COR-L47 (cell line): ENCODE data around the gene C3orf52.
A peak's percentile ranks its signal among the peaks of the same experiment; 100 is the strongest.

Source experiments
- DNase-seq: peaks from one replicate; lab custom pipeline; 2025; lab: John Stamatoyannopoulos, UW

Gene C3orf52

DNA sequence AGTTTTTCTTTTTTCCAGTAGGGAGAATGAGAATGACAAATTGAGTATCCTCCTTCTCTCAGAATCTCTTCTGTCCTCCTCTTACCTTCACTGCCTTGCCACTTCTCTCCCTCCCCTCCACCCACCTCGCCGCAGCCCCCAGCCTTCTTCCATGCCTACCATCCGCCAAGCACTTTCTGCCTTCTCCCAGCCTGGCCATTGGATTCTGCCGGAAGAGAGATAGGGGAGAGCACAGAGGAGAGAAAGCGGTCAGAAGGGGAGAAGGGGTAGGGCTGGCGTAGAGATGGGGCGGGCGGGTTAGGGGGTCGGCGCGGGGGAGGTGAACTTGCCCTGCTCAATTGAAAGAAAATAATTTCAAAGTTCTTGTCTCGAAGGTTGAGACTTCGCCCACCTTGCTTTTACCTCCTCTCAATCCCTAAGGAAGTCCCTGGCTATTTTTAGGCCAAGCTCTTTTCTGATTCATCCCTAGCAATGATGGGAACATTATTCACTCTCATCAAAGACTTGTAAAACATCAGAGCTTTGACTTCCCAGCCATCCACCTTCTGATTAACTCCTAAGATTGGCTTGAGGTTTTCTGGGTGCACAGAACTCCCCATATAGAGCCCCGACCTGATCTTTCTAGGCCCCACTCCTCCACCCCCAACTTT, 811 bp downstream of the C3orf52 start:
- no peak for DNase-seq

DNA sequence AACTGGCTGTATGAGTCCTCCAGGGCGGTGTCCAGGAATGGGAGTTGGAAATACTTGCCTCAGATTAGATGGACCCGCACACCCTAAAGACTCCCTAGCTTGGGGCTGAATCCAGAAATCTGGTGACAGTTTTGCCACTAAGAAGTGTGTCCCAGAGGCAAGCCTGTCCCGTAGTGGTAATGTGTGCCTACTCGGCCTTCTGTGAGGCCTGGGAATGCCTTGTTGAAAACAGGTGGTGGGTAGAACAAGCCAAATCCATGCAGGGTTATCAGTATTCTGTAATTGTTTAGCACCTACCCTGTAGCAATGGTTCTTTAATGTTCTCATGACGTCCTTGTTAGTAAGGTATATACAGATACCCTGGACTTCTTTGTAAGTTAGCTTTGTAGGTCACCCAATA, 1.6 kb downstream of the C3orf52 start:
- no peak for DNase-seq

DNA sequence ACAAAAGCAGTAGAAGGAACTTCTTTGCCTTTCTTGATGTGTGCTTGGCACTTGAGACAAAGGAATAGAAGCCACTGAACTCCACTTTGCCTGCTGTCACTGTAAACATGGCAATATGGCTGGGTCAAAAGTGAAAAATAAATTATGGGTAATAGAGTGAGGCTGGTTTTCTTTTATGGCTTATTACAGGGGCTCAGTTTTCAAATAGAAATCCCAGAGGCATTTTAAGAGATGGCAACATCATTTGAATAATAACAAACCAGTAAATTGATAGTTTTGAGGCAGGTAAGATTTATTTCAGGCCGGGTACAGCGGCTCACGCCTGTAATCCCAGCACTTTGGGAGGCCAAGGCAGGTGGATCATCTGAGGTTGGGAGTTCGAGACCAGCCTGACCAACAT, 2.8 kb downstream of the C3orf52 start:
- no peak for DNase-seq

DNA sequence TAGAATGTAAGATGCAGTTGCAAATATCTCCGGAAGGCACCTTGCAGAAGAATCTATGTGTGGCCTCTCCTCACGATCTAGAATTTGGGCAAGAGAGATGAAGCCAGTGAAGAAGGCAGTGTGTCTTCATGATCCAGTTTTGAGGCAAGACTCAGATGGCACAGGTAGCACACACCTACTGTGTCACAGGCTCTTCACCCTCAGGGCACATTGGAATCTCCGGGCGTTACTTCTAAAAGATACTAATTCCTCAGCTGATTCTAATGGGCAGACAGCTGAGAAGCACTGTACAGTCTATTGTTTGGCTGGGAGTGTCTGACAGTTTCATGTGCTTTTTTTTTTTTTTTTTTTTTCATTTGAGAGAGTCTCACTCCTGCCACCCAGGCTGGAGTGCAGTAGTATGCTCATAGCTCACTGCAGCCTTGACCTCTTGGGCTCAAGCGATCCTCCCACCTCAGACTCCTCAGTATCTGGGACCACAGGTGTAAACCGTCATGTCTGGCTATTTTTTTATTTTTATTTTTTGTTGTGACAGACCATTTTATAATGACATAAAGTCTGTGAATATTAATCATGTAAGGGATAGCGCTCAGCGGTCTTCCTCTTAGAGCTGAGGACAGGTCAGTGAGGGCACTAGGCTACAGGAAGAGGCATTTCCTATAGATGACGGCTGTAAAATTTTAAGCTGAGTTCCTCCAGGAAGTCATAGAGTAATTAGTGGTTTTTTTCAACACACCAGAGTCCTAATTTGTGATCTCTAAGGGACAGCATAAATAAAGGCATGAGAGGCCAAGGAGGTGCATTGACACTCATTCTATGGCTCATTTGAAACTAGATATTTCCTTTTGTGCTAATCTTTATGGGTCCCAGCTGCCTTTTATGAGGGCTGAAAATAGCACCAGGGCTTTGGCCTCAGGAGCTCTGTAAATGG, 4.0 kb downstream of the C3orf52 start:
- no peak for DNase-seq

DNA sequence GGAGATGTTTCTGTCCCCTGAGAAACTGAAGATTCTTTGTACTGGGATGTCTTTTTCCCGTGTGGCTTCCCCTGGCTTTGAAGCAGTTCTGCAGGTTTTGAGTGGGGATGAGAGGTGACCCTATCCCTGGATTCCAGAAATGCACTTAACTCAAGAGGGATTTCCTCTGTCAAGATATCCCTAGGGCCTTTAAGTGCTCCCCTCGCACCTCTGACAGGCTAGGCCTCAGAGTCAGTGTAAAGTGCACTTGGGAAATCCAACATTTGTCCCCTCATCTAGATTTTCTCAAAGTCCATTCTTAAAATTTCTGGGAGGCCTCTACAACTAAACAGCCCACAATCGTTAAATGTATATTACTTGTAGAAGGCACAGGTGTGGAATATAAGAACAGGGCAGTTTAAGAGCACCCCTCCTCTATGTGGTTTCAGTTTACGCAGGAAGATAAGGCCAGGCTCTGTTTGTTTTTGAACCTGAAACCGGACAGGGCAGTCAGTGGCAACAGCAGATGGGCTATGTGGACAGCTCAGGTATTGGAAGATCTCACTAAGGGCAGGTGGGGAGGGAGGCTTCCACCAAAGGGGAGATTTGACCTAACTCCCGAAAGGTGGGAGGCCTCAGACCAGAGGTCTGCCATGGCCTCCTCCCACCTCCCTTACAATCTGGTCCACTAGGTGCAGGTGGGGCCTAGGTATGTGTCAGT, 4.8 kb downstream of the C3orf52 start:
- no peak for DNase-seq

DNA sequence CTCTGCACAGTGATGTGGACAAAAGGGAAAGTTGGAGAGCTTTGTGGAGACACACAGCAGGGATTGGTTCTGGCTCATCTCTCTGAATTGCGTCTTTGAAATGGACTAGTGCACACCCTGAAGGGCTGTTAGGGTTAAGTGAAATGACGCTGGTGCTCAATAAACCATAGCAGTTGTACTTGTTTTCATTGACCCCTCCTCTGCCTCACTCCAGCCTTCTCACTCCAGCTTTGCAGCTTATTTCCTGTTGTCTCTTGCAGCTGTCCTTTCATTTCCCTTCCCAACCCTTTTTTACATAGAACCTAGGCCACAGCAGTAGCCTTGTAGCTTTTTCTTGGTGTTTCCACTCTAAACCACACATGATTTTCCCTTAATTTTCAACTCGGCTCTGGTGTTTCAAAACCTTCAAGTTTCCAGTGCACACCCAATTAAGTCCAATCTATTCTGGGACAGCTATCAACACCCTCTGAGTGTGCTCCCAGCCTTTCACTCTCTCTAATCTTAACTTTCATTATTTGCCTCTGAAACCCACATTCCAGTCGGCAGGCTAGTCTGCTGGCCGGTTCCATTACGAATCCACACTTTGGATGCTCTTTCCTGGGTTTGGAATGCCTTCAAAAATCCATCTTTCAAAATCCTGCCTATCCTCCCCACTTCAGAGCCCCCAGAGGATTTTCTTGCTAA, 6.4 kb downstream of the C3orf52 start:
- no peak for DNase-seq

DNA sequence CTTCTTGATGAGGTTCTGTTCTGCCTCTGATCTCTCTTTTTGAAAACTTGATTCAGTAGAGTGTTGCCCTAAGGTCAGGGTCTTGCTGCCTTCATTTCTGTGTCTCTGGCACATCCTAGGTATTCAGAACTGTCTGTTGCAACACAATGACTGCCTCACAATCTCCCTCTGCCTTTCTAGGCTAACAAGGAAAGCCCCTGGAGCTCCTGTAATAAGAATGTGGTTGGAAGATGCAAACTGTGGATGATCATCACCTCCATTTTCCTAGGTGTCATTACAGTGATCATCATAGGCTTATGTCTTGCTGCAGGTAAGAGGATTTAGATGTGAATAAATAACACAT, 7.0 kb downstream of the C3orf52 start:
- DNase-seq: no peak

DNA sequence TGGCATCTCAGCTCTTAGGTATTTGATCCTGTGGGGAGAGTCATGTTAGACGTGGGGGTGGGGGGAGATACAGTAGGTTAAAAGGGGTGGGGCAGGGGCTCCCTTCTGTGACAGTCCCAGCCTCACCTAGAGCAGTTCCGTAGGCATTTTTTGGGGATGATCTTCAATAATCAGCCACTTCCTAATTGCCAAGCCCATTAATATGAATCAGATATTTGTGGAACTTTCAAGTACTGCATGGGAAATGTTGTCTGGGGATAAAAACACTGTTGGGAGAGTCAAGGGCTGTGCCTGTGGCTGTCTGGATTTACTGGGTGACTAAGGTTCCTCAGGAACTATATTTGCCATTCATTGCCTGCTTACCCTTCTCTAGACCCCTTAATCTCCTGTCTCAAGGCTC, 9.5 kb downstream of the C3orf52 start:
- no peak for DNase-seq

DNA sequence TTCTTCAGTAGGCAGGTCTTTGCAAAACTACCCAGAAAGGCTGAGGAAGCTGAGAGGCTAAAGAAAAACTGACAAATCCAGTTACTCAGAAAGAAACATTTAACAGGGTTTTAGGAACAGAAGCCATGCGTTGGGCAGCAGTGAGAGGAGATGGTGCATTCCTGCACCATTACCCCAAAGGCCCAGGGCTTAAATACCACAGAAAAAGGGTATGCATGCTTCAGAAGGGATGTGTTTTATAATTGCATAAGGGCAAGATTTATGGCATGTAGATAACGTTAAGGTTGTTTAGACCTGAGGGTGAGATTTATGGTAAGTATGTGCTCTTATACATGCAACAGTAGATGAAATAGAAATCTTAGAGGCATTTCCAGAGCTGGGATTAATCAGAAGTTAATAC, 10.0 kb downstream of the C3orf52 start:
- DNase-seq: no peak

DNA sequence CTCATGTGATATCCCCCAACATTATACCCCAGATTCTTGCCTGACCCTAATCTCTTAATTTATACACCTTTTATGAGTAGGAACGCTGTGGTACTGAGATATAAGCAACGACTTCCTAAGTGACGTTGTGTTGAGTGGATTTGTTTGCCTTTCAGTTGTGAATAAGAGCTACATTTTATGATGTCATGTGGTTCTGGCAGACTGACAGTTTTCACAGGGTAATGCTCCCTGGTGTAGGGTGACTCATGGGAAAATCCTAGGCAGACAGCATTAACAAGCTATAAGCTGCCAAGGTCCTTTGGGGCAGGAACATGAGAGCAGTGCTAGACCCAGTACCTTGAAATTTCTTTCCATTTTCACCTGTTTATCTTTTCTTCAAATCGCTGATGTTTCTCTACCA, 11.2 kb downstream of the C3orf52 start:
- DNase-seq: peak; percentile 71

DNA sequence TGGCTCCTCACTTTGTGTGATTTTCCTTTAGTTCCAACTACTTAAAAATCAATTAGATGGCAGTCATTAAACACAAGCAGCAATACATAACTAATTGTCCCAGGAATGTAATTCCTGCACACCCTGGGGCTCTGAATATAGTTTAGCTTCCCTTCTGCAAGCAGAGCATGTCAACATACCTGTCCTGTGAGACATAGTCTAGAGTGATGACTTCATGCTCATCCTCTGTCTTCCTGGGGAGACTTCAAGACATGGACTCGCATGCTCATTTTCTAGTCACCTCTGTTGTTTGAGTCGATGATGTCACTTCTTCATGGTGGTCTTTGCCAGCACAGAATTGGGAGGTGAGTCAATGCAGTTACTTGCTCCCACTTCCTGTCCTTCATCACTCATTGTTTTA, 15.7 kb downstream of the C3orf52 start:
- DNase-seq: no peak

DNA sequence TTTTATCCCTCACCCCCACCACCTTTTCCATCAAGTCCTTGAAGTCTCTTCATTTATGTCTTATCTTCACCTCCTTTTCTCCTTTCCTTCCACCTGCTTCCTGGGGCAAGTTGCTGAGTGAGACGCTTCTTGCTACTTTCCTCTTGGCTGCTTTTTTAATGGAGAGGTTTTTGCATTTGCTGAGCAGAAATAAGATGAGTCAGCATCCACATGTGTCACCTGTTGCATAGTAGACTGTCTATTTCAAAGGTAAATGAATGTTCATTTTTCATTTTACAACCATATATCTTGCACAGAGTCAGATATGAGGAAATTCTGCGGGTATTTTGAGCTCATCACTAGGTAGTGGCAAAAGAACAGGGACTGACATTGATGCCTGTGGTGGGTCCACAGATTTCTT, 18.6 kb downstream of the C3orf52 start:
- DNase-seq: no peak

DNA sequence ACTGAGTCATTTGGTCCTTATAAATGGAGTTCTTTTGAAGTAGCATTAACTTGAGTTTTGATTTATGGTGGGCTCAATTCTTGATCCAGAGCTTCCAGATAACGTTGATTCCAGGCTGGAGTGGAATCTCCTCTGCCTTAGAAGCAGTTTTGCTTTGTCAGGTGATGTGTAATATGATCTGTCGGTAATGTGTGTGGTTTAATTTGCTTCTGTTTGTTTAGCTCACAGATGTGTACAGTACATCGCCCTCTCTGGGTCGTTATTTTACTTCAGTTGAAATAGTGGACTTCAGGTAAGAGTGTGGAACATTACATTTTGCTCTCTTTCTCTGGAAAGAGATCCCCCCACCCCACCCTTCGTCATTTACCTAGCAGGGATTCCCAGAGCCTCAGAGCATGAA, 23.1 kb downstream of the C3orf52 start:
- peak; percentile 71 for DNase-seq

DNA sequence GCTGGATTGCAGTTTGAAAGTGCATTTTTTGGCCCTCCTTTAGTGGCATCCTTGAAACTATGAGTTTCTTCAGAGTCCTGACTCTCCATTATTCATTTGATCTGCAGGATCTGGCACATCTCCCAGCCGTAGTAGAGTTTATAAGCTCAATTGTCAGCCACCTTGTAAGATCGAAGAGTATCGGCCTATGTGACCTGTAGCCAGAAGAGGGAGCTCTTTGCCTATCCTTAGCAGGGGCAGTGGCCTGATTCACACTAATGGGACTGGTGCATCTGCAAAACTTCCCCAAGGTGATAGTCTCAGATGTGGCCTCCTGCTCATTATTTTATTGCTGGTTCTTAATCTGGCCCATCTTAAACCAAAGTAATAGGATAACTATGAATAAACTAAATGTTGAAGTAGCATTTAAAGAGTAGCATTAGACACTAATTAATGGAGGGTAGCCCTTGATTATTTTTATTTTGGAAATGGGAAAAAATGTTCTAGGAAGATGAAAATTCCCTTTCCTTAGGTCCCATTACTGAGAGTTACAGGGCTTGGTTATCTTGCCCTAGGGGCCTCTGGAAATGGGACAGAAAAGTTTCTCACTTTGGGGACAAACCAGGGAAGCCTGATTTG, 25.7 kb downstream of the C3orf52 start:
- peak; percentile 92 for DNase-seq

DNA sequence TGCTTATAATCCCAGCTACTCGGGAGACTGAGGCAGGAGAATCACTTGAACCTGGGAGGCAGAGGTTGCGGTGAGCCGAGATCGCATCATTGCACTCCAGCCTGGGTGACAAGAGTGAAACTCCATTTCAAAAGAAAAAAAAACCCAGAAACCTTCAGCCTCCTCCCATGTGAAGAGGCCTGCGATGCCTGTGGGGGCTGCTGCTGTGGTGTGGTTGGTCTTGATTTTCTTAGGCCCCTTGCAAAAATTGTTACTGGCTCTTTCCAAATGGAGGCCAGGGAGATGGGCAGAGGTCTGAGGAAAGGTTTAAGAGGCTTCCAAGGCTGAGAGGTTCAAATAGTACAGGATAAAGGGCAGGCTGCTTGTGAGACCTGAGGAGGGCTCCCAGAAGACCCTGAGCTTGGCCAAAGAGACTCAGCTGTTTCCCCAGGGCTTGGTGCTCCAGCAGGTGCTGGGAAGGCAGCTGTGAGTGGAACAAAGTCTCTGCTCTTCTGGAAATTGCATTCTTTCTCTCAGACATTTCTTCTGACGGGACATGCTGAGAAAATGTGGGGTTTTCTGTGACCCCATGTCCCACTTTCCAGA, 28.5 kb downstream of the C3orf52 start:
- no peak for DNase-seq

DNA sequence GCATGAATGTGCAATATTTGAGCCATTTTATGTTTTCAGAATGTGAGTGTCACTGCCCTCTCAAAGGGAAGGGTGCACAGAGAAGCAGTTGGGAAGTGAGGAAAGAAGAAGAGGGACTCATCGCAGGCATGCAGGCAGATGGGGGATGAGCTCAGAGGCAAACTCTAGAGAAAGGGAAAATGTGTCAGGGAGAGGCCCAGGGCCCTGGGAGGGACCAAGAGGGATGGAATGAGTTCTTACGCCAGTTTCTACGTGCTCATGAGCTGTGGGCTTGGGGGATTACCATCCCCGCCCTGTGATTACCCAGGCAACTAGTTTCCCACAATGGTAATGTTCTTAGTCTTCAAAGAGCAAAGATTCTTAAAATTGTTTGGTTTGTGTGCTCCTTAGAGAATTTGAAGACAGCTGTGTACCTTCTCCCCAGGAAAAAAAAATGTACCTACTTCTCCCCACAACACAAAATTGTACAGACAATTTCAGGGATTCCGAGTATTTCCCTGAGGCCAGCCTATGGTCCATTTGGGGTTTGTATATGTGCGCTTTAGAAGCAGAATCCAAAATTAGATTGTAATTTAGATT, 29.1 kb downstream of the C3orf52 start:
- DNase-seq: no peak

DNA sequence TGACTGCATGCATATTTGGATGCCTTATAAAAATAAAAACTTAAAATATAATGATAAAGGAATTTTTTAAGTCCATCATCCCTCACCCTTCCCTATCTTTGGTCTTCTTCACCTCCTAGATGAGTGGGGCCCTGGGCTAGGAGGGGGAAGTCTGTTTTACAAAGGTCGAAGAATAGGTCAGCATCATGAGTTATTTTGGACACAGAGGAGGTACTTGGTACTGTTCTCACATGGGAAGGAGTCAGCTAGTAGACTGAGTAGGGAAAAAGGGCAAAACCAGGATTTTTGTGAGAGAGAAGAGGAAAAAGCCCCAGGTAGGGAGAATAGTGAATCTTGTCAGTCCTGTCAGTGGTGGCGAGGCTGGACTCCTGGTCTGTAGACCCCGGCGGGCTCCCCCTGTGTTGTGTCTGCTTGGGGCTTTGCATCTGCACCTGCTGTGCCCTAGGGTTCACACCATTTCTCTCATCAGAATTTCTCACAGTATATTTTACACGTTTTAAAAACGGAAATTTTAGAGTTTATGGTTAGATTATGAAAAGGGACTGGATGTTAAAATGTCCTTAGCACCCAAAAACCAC, 29.7 kb downstream of the C3orf52 start:
- DNase-seq: no peak

DNA sequence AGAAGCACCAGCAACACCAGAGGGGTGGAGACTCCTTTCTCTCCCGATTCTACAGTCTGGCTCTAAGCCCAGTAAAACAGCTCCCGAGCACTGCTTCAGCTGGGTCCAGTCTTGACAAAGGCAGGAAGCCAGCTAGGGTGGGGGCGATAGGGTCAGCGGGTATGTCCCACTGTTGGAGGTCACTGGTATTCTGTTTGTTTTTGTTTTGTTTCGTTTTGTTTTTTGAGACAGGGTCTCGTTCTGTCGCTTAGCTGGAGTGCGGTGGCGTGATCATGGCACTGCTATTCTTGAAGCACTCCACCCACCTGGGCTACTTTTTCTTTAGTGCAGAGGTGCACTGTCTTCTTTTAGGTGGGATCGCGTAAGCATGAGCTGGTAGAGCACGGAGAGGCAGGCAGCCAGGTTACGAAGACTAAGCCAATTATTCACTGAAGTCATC, 30.6 kb downstream of the C3orf52 start:
- DNase-seq: peak; percentile 62

DNA sequence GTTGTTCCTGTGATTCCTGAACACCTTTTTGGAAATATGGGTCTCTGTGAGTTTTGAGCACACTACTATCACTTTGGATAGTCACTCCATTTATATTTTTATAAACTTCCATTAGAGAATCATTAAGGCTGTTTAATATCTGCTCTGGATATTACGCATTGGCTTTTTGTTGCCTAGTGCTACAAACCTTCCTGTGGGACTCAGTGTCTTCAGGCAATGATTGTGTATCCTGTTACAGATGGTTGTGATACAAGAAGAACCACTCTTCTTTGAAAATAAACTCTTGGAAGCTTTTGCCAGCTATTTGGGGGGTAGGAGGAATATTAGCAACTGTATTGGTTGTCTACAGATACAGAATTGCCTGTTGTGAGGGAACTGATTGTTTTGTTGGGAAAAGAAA, 31.2 kb downstream of the C3orf52 start:
- no peak for DNase-seq

DNA sequence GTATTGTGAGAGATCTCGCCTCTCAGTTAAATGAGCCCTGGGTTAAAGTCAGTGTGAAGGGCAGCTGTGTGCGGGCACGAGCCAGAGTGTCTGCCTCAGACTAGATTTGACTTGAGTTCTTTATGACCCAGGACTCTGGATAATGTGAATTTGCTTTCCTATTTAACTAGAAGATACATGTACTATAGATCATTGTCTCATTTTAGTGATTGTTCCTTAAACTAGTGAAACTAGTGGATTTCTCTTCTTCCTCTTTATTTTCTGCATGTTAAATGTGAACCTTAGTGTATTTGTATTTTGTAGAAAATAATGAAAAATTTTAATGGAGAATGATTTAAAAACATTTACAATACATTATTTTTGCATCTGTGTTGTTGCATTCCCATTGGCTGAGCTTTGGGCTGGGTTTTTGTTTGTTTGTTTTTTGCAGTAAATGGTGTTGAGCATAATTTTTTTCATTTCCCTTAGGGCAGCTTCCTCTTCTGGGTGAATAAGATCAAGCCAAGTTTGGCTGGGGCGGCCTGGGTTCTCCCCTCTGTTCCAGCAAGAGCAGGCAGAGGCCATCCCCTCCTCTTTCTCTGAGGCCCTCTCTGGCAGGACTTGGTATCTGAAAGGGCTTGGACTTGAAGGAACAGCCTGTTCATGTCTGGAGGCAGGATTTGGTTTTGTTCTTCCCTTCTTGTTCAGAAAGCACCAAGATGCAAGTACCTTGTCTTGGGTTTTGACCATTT, 31.8 kb downstream of the C3orf52 start:
- DNase-seq: no peak
